Measurements from ENCODE around the gene FHIT. TPM values are rescaled to one million over a fixed set of nuclear protein-coding genes. Genes with fewer than 3 reads are reported as not detected.

FHIT gene
- total and polyA plus RNA-seq, 8 donors, result 1.8 to 10.6 (median 7.1) TPM

GRCh38 chr3:60779637-60780036 is 471.6 kb downstream of the FHIT start:
- H3K4me1 ChIP-seq, result no peaks in the 10 kb centered on the region
- no peaks in the 10 kb centered on the region for H3K27me3 ChIP-seq
- no peak for DNase-seq
- no peak overlapping the region for H3K4me3 ChIP-seq
- peaks cover 7 to 50% (median 20%) of the 10 kb centered on the region in 4 donors for H3K9me3 ChIP-seq
- no peak overlapping the region for H3K27ac ChIP-seq
- no peaks in the 10 kb centered on the region for H3K36me3 ChIP-seq
- TF ChIP-seq EP300 (IDR thresholded peaks at IDR 0.05) (no peak), CTCF (IDR thresholded peaks at IDR 0.05) (no peak), POLR2A (IDR thresholded peaks at IDR 0.05) (no peak), POLR2AphosphoS5 (IDR thresholded peaks at IDR 0.05) (no peak)
- WGBS, 5 donors, result 81 to 96% (median 93%) methylated on average over 7 of the region's 7 CpGs
- intact Hi-C loops (cut with DNase I; ENCODE audit: low total_unique reads), result no loop called here

- intact Hi-C loops (cut with DNase I; ENCODE audit: low total_unique reads), result no loop called here
Observed at GRCh38 chr3:60775985-60776384, 475.3 kb downstream of the FHIT start.

GRCh38 chr3:60774617-60775016 is 476.6 kb downstream of the FHIT start:
- Histone ChIP-seq H3K9me3 (peaks cover 0 to 23% (median 10%) of the 10 kb centered on the region in 4 donors), H3K4me1 (no peaks in the 10 kb centered on the region), H3K36me3 (no peaks in the 10 kb centered on the region), H3K27ac (no peak overlapping the region), H3K4me3 (no peak overlapping the region), H3K27me3 (no peaks in the 10 kb centered on the region)
- intact Hi-C loops (cut with DNase I; ENCODE audit: low total_unique reads), result no loop called here
- no peak for DNase-seq
- TF ChIP-seq CTCF (IDR thresholded peaks at IDR 0.05) (no peak), POLR2AphosphoS5 (IDR thresholded peaks at IDR 0.05) (no peak), POLR2A (IDR thresholded peaks at IDR 0.05) (no peak), EP300 (IDR thresholded peaks at IDR 0.05) (no peak)
- WGBS, 5 donors, result 85 to 97% (median 95%) methylated on average over 2 of the region's 2 CpGs

More at GRCh38 chr3:60775985-60776384, 475.3 kb downstream of the FHIT start:
- Histone ChIP-seq H3K27ac (no peak overlapping the region), H3K36me3 (no peaks in the 10 kb centered on the region), H3K4me1 (no peaks in the 10 kb centered on the region), H3K27me3 (no peaks in the 10 kb centered on the region), H3K4me3 (no peak overlapping the region), H3K9me3 (peaks cover 2 to 36% (median 13%) of the 10 kb centered on the region in 4 donors)
- 66 to 77% (median 73%) methylated on average over 2 of the region's 2 CpGs for WGBS, 5 donors
- TF ChIP-seq EP300 (IDR thresholded peaks at IDR 0.05) (no peak), POLR2A (IDR thresholded peaks at IDR 0.05) (no peak), CTCF (IDR thresholded peaks at IDR 0.05) (no peak), POLR2AphosphoS5 (IDR thresholded peaks at IDR 0.05) (no peak)
- no peak for DNase-seq

- 94 to 99% (median 98%) methylated on average over 3 of the region's 3 CpGs for WGBS, 5 donors
- Histone ChIP-seq H3K4me3 (no peak overlapping the region), H3K27ac (no peak overlapping the region), H3K4me1 (no peaks in the 10 kb centered on the region), H3K36me3 (no peaks in the 10 kb centered on the region), H3K27me3 (no peaks in the 10 kb centered on the region), H3K9me3 (peaks cover 0 to 18% (median 9%) of the 10 kb centered on the region in 4 donors)
- TF ChIP-seq POLR2AphosphoS5 (IDR thresholded peaks at IDR 0.05), result no peak
- TF ChIP-seq CTCF (IDR thresholded peaks at IDR 0.05), result no peak
- no peak for TF ChIP-seq EP300 (IDR thresholded peaks at IDR 0.05)
- TF ChIP-seq POLR2A (IDR thresholded peaks at IDR 0.05), result no peak
- DNase-seq, result no peak
- intact Hi-C loops (cut with DNase I; ENCODE audit: low total_unique reads), result no loop called here
Observed at GRCh38 chr3:60772584-60772983, 478.7 kb downstream of the FHIT start.
